ENCODE results near the gene TRAPPC2L. TPM values are rescaled to one million over a fixed set of nuclear protein-coding genes. Genes with fewer than 3 reads are reported as not detected.

The TRAPPC2L gene
- total RNA-seq, 6 experiments from 2014 or later: 58.0 to 75.9 (median 65.6) TPM

DNA sequence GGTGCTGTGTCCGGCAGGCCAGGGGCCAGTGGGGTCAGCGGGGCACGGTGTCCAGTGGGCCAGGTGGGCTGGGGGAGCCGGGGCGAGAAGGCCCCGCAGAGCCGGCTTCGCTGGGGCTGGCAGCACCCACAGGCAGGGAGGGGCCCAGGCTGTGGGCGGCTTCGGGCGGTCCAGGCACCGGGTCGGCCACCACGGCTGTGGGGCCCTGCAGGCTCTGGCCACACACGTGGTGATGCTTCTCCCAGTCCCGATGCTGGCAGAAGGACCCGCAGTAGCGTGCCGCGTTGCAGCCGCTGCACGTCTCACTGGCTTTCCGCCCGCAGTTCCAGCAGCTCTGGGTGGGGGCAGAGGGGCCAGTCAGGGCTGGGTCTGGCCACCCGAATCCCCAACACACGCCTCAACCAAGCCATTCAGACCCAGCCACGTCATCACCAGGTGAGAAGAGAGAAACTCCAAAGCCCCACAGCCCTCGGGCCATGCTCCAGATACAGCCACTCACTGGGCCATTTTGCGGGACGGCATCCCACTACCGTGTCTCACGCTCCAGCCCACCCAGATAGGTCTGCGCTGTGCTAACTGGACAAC lies 20.1 kb downstream of the TRAPPC2L start:
- DNase-seq: no peak
- H3K9me3 Mint-ChIP-seq: no peaks in the 10 kb centered on the region
- no peak overlapping the region for H3K4me3 Mint-ChIP-seq
- no peaks in the 10 kb centered on the region for H3K4me1 Mint-ChIP-seq (ENCODE audit: low read depth)
- peaks cover 20% of the 10 kb centered on the region for H3K27me3 Mint-ChIP-seq (ENCODE audit: insufficient read depth)
- no peak overlapping the region for H3K27ac Mint-ChIP-seq
- H3K36me3 Mint-ChIP-seq (ENCODE audit: low read depth): no peaks in the 10 kb centered on the region
- TF ChIP-seq, protein P1, sequence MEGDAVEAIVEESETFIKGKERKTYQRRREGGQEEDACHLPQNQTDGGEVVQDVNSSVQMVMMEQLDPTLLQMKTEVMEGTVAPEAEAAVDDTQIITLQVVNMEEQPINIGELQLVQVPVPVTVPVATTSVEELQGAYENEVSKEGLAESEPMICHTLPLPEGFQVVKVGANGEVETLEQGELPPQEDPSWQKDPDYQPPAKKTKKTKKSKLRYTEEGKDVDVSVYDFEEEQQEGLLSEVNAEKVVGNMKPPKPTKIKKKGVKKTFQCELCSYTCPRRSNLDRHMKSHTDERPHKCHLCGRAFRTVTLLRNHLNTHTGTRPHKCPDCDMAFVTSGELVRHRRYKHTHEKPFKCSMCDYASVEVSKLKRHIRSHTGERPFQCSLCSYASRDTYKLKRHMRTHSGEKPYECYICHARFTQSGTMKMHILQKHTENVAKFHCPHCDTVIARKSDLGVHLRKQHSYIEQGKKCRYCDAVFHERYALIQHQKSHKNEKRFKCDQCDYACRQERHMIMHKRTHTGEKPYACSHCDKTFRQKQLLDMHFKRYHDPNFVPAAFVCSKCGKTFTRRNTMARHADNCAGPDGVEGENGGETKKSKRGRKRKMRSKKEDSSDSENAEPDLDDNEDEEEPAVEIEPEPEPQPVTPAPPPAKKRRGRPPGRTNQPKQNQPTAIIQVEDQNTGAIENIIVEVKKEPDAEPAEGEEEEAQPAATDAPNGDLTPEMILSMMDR (IDR thresholded peaks at IDR 0.05): no peak

DNA sequence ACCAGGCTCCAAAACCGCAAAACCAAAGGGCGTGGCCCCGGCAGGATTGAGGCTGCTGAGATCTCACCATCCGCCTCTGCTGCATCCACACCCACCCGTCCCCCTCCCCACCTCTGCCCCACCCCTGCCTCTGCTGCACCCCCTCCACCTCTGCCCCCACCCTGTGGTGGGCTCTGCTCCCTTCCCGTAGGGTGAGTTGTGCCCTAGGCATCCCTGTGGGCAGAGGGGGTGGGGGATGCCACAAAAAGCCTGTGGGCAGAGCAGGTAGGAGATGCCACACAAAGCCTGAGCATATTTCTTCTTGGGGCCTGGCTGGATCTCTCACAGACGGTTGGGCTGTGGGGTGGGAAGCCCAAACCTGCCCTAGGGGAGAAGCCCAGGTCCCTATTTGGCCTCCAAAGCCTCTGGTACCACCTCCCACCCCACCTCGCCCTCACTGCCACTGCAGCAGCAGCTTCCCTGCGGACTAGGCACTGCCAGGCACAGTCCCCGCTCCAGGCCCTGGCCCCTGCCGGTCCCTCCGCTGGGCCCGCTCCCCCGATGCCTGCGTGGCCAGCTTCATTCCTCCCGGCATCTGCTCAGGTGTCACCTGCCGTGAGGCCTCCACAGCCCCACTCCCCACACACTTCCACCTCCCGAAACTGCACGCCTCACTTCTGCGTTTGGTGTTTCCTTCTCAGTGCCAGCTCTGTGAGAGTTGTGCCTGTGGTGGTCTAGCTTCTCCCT lies 20.8 kb downstream of the TRAPPC2L start:
- Mint-ChIP-seq H3K36me3 (ENCODE audit: low read depth) (no peaks in the 10 kb centered on the region), H3K27ac (no peak overlapping the region), H3K4me1 (ENCODE audit: low read depth) (no peaks in the 10 kb centered on the region), H3K4me3 (no peak overlapping the region), H3K27me3 (ENCODE audit: insufficient read depth) (peaks cover 20% of the 10 kb centered on the region), H3K9me3 (no peaks in the 10 kb centered on the region)
- TF ChIP-seq, protein P1 (IDR thresholded peaks at IDR 0.05): no peak
- DNase-seq: no peak

DNA sequence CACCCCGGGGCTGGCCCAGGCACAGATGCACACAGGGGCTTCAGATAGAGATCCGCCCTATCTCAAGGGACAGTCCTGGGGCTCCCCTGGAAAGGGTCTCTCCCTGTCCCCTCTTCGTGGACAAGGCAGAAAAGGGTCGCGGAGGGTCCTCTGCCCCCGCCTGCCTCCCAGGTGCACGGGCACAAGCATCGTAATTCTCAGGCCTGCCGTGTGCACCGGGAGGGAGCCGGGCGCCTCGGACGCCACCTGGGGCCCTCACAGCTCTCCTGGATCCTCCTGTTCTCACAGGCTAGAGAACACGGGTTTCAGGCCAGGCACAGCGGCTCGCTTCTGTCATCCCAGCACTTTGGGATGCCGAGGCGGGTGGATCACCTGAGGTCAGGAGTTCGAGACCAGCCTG lies 21.4 kb downstream of the TRAPPC2L start:
- Mint-ChIP-seq H3K36me3 (ENCODE audit: low read depth) (no peaks in the 10 kb centered on the region), H3K27me3 (ENCODE audit: insufficient read depth) (peaks cover 21% of the 10 kb centered on the region), H3K4me3 (no peak overlapping the region), H3K9me3 (no peaks in the 10 kb centered on the region), H3K4me1 (ENCODE audit: low read depth) (no peaks in the 10 kb centered on the region), H3K27ac (no peak overlapping the region)
- no peak for DNase-seq
- TF ChIP-seq, protein P1 (IDR thresholded peaks at IDR 0.05): no peak

DNA sequence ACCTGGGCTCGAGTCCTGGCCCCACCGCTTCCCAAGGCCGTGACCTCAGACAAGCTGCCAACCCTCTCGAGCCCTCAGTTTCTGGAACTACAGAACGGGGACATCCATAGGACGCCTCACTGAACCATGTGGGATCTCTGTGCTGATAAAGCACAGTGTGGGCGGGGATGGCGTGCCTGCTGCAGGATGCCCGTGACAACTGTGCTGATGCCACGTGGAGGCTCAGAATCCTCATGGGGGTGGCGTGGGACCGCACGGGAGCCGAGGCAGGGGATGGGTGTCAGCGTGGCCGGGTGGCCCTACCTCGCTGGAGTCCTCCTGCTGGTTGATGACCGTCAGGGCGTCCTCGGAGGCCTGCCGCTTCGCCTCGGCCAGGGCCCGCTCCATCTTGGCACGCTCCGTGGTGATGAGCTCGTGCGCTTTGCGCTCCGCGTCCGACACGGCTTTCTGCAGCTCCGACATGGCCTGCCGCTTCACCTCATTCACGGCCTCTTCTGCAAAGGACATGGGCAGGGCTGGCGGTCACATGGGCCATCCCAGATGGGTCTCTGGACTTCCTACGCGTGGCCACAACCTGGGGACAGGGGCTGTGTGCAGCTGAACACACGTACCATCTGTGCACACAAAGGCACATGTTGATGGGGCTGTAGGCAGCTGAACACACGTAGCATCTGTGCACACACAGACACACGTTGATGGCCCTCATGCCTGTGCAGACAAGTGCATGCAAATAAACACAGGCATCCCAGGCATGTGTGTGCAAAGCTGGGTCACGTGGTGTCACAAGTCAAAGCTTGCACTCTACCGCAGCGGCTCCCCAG lies 22.2 kb downstream of the TRAPPC2L start:
- H3K27me3 Mint-ChIP-seq (ENCODE audit: insufficient read depth): peaks cover 19% of the 10 kb centered on the region
- TF ChIP-seq, protein P1 (IDR thresholded peaks at IDR 0.05): no peak
- H3K9me3 Mint-ChIP-seq: no peaks in the 10 kb centered on the region
- H3K4me3 Mint-ChIP-seq: no peak overlapping the region
- H3K27ac Mint-ChIP-seq: no peak overlapping the region
- H3K36me3 Mint-ChIP-seq (ENCODE audit: low read depth): no peaks in the 10 kb centered on the region
- no peak for DNase-seq
- no peaks in the 10 kb centered on the region for H3K4me1 Mint-ChIP-seq (ENCODE audit: low read depth)

DNA sequence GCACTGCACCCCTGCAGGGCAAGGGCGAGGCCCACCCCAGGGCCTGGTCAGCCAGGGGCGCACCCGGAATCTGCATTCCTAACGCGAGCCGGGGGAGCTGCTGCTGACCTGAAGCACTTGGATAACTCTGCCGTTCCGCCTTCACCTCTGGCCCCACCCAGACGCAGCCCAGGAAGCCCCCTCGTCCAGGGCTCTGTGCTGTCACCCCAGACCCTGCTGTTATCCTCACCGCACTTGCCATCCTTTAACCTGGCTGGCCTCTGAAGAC lies 22.8 kb downstream of the TRAPPC2L start:
- Mint-ChIP-seq H3K36me3 (ENCODE audit: low read depth) (no peaks in the 10 kb centered on the region), H3K9me3 (no peaks in the 10 kb centered on the region), H3K27me3 (ENCODE audit: insufficient read depth) (peaks cover 19% of the 10 kb centered on the region), H3K4me1 (ENCODE audit: low read depth) (no peaks in the 10 kb centered on the region), H3K4me3 (no peak overlapping the region), H3K27ac (no peak overlapping the region)
- DNase-seq: no peak
- TF ChIP-seq, protein P1 (IDR thresholded peaks at IDR 0.05): no peak
